NCI-H2107 treated with DMSO at 0.1 percent for 48 hours (cell line): Measurements from ENCODE around the gene DEFB116.
"Not testable (repeated sequence)": the region's sequence is repeated elsewhere in the genome, so short reads cannot be mapped to it uniquely, and the experiment has no call there.

Experiments used
- DNase-seq: peaks from one replicate; lab custom pipeline; 2025; ENCODE audit not compliant: unreplicated experiment; lab: John Stamatoyannopoulos, UW

Gene DEFB116

DNA sequence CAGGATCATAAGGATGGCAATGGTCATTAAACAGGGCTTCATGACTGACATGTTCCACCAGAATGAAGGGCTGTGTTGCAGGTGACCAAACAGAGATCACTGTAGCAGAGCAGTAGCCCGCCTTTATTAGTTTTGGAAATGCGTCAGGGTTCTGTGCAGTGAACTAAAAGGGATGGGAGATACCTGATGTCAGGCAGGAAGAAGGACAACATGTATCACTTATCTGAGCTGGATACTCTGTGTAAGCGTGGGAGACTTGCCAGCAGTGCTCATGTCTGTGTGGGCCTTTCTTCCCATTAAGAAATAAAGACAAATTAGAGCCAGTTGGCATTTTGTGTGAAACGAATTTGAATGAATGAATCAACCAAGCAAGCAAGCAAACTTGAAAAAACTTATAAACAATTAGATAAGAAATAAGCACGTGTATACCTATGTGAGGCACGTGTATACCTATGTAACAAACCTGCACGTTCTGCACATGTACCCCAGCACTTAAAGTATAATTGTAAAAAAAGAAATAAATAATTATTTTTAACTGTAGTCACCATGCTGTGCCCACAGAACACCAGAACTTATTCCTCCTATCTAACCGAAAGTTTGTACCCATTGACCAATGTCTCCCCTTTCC, at the start of gene DEFB116:
Gene DEFB116 (minus strand): TSS at position 51 of the 628 bp plus-strand sequence. CDS start 0 bp downstream, at position 51.
- DNase-seq: no peak

DNA sequence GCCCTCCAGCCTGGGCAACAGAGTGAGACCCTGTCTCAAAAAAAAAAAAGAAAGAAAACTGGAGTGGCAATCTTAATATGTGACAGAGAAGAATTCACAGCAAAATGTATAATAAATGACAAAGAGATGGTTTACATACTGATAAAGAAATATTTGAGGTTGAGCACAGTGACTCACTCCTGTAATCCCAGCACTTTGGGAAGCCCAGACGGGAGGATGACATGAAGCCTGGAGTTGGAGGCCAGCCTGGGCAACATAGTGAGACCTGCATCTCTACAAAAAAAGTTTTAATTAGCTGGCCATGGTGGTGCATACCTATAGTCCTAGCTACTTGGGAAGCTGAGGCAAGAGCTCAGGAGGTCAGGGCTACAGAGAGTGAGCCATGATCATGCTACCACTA, 47.6 kb upstream of the DEFB116 start:
- no peak for DNase-seq

DNA sequence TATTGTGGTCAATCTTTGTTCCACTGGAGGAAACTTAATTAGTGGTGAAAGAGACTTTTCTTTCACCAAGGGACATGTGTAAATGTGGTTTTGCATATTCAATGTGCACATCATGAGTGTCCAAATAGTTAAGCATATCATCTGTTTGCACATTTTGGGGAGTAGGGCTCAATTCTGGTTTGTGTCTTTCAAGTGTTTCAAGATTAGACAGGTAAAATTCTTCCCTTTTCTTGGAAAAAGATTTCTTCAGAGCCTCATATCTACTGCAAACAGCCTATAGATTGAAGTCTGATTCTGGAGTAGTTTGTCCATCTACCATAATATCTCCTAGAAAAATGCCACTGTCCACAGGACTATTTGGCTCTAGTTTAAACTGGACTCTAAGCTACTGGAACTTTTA, 33.1 kb upstream of the DEFB116 start:
- DNase-seq: no peak

DNA sequence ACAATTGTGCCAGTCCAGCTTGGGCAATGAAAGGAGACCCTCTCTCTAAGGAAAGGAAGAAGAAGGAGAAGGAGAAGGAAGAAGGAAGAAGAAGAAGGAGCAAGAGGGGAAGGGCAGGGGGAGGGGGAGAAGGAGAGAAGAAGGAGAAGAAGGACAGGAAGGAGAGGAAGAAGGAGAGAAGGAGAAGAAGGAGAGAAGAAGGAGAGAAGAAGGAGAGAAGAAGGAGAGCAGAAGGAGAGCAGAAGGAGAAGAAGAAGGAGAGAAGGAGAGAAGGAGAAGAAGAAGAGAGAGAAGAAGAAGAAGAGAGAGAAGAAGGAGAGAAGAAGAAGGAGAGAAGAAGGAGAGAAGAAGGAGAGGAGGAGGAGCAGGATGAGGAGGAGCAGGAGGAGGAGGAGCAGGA, 22.5 kb upstream of the DEFB116 start:
- DNase-seq: no peak

DNA sequence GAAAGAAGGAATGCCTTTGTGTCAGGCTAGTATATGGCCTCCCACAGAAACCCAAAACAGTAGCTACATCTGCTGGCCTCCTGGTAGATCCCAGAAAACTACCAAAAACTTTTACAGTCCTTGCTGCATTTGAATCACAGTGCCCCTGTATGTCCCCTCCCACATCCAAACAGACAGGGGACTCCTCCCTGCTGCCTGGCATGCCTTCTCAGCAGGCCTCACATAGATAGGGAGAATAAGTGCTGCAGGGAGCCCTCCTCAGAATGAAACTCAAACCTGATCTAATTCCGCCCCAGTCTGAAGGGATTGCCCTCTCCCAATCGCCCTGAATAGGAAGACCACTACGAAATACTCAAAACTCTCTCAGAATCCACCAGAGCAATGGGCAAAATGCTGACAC, 14.1 kb upstream of the DEFB116 start:
- DNase-seq: no peak

DNA sequence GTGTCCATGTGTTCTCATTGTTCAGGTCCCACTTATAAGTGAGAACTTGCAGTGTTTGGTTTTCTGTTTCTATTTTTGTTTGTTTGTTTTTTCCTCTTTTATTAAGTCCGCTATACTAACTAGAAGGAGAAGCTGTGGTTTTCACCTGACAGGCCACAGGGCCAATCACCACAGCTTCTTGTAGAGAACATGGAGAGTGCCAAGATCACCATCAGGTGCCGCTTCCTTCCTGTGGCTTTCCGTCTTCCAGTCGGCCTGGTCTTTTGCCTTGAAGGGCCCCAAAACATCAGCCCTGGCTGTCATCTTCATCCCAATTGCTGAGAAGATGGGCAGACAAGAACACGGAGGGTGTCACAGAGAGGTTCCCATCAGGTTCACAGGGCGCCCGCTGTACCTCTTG, 23.4 kb downstream of the DEFB116 start:
- DNase-seq: not testable (repeated sequence)

- no peak for DNase-seq
Measured at GRCh38 chr20:31278178-31278577, 30.2 kb downstream of the DEFB116 start.

DNA sequence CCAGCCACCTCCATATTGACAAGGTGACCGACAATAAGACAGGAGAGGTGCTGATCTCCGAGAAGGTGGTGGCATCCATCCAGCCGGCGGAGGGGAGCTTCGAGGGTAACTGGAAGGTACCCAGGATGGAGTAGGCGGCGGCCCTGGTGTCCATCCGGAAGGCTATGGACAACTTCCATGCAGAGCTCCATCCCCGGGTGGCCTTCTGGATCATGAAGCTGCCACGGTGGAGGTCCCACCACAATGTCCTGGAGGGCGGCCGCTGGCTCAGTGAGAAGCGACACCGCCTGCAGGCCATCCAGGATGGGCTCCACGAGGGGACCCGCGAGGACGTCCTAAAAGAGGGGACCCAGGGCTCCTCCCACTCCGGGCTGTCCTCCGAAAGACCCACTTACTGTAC, 33.9 kb downstream of the DEFB116 start:
- no peak for DNase-seq

- DNase-seq: peak; percentile 5
Measured at GRCh38 chr20:31260326-31260932, 48.0 kb downstream of the DEFB116 start.

- DNase-seq: no peak
Measured at GRCh38 chr20:31257364-31257763, 51.0 kb downstream of the DEFB116 start, which contains the start of gene DEFB115. TSS of gene DEFB115 (plus strand) at chr20:31257664. CDS start at chr20:31257664, 0 bp downstream.

GRCh38 chr20:31256959-31257358, 51.4 kb downstream of the DEFB116 start:
- DNase-seq: no peak
